Measurements from ENCODE around the gene MMP14. TPM values are rescaled to one million over a fixed set of nuclear protein-coding genes. Genes with fewer than 3 reads are reported as not detected.

Gene MMP14
- total RNA-seq, 2 donors from 2014 or later = 181 to 220 TPM

DNA sequence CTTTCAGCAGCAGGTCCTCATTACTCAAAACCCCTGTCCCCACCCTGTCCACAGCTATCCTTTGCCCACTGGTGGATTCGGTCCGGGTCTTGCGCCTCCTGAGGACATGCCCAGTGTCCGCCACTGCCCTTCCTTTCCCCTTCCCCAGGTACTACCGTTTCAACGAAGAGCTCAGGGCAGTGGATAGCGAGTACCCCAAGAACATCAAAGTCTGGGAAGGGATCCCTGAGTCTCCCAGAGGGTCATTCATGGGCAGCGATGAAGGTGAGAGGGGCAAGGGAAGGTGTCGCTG, 8.7 kb downstream of the MMP14 start:
- DNase-seq = no peak
- no peaks in the 10 kb centered on the region for H3K27me3 ChIP-seq (ENCODE audit: control insufficient read depth, insufficient read depth, low read length, poor library complexity, severe bottlenecking)
- H3K36me3 Mint-ChIP-seq (ENCODE audit: low read depth) = peaks cover 61% of the 10 kb centered on the region
- H3K4me3 ChIP-seq (ENCODE audit: low read length) = no peak overlapping the region
- no peak overlapping the region for H3K27ac ChIP-seq (ENCODE audit: low read depth, low read length)
- H3K4me1 ChIP-seq (ENCODE audit: control insufficient read depth, insufficient read depth, low read length) = no peaks in the 10 kb centered on the region
- H3K9me3 ChIP-seq (ENCODE audit: control insufficient read depth, low read length) = no peaks in the 10 kb centered on the region
- no peak for TF ChIP-seq CTCF (conservative IDR thresholded peaks at IDR 0.05)
- no peak overlapping the region for H3K27ac Mint-ChIP-seq
- 96 to 98% methylated on average over 7 to 9 of the region's 9 CpGs for WGBS, 2 experiments (ENCODE audit: insufficient coverage in 1 of 2, insufficient read length in 1 of 2)
- H3K9me3 Mint-ChIP-seq = no peaks in the 10 kb centered on the region
- peaks cover 56% of the 10 kb centered on the region for H3K36me3 ChIP-seq (ENCODE audit: control insufficient read depth, insufficient read depth, low read length)
- no peaks in the 10 kb centered on the region for H3K27me3 Mint-ChIP-seq (ENCODE audit: insufficient read depth)
- H3K4me1 Mint-ChIP-seq = peaks cover 12% of the 10 kb centered on the region
- H3K4me3 Mint-ChIP-seq = no peak overlapping the region
- H3K9ac ChIP-seq (ENCODE audit: extremely low read depth, low read length, poor library complexity, severe bottlenecking) = no peak overlapping the region

- peaks cover 12% of the 10 kb centered on the region for H3K4me1 Mint-ChIP-seq
- no peaks in the 10 kb centered on the region for H3K27me3 Mint-ChIP-seq (ENCODE audit: insufficient read depth)
- Histone ChIP-seq H3K9ac (ENCODE audit: extremely low read depth, low read length, poor library complexity, severe bottlenecking) (no peak overlapping the region), H3K36me3 (ENCODE audit: control insufficient read depth, insufficient read depth, low read length) (peaks cover 49% of the 10 kb centered on the region), H3K4me3 (ENCODE audit: low read length) (no peak overlapping the region), H3K27me3 (ENCODE audit: control insufficient read depth, insufficient read depth, low read length, poor library complexity, severe bottlenecking) (no peaks in the 10 kb centered on the region), H3K4me1 (ENCODE audit: control insufficient read depth, insufficient read depth, low read length) (no peaks in the 10 kb centered on the region), H3K9me3 (ENCODE audit: control insufficient read depth, low read length) (no peaks in the 10 kb centered on the region), H3K27ac (ENCODE audit: low read depth, low read length) (no peak overlapping the region)
- 92 to 96% methylated on average over 12 to 24 of the region's 26 CpGs for WGBS, 2 experiments (ENCODE audit: insufficient coverage in 1 of 2, insufficient read length in 1 of 2)
- DNase-seq = no peak
- H3K9me3 Mint-ChIP-seq = no peaks in the 10 kb centered on the region
- peaks cover 51% of the 10 kb centered on the region for H3K36me3 Mint-ChIP-seq (ENCODE audit: low read depth)
- no peak for TF ChIP-seq CTCF (conservative IDR thresholded peaks at IDR 0.05)
- no peak overlapping the region for H3K4me3 Mint-ChIP-seq
- H3K27ac Mint-ChIP-seq = no peak overlapping the region
Observed at GRCh38 chr14:22845821-22846625, 9.6 kb downstream of the MMP14 start.

DNA sequence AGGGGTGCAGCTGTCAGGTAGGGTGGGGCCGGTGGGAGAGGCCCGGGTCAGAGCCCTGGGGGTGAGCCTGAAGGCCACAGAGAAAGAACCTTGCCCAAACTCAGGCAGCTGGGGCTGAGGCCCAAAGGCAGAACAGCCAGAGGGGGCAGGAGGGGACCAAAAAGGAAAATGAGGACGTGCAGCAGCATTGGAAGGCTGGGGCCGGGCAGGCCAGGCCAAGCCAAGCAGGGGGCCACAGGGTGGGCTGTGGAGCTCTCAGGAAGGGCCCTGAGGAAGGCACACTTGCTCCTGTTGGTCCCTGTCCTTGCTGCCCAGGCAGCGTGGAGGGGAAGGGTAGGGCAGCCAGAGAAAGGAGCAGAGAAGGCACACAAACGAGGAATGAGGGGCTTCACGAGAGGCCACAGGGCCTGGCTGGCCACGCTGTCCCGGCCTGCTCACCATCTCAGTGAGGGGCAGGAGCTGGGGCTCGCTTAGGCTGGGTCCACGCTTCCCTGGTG, 10.5 kb downstream of the MMP14 start:
- no peak for TF ChIP-seq CTCF (conservative IDR thresholded peaks at IDR 0.05)
- Histone ChIP-seq H3K36me3 (ENCODE audit: control insufficient read depth, insufficient read depth, low read length) (peaks cover 40% of the 10 kb centered on the region), H3K27ac (ENCODE audit: low read depth, low read length) (no peak overlapping the region), H3K4me3 (ENCODE audit: low read length) (no peak overlapping the region), H3K27me3 (ENCODE audit: control insufficient read depth, insufficient read depth, low read length, poor library complexity, severe bottlenecking) (no peaks in the 10 kb centered on the region), H3K9ac (ENCODE audit: extremely low read depth, low read length, poor library complexity, severe bottlenecking) (no peak overlapping the region), H3K9me3 (ENCODE audit: control insufficient read depth, low read length) (no peaks in the 10 kb centered on the region), H3K4me1 (ENCODE audit: control insufficient read depth, insufficient read depth, low read length) (no peaks in the 10 kb centered on the region)
- 87 to 96% methylated on average over 4 to 11 of the region's 11 CpGs for WGBS, 2 experiments (ENCODE audit: insufficient coverage in 1 of 2, insufficient read length in 1 of 2)
- Mint-ChIP-seq H3K4me3 (no peak overlapping the region), H3K9me3 (no peaks in the 10 kb centered on the region), H3K4me1 (peaks cover 12% of the 10 kb centered on the region), H3K27ac (no peak overlapping the region), H3K27me3 (ENCODE audit: insufficient read depth) (no peaks in the 10 kb centered on the region), H3K36me3 (ENCODE audit: low read depth) (peaks cover 45% of the 10 kb centered on the region)
- no peak for DNase-seq
